Measurements from ENCODE around the gene MIS18A. TPM values are rescaled to one million over a fixed set of nuclear protein-coding genes. Genes with fewer than 3 reads are reported as not detected.

Gene MIS18A
- total RNA-seq, 1 experiment from 2014 or later = 39.7 TPM

DNA sequence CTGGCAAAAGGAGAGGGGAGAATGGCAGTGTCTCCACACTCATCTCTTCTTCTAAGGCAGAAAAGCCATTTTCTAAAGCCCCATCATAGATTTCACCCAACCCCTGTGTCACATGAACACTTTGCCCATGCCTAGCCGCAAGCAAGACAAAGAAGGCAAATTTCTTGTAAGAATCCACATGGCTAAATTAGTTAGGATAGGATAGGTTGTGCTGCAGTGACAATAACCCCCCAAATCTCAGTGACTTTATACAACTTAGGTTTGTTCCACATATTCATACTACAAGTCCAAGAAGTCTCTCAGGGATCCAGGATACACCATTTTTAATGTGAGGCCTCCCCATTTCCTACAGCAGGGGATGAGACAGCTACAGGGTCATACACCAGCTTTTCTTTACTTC is 40.8 kb downstream of the MIS18A start:
- no peak for DNase-seq (ENCODE audit: low read depth in 1 of 2, low spot score in 2 of 2)
- Histone ChIP-seq H3K27ac (no peak overlapping the region), H3K4me1 (replicated peaks) (peaks cover 22% of the 10 kb centered on the region), H3K9me3 (replicated peaks) (peaks cover 5% of the 10 kb centered on the region; the same call in 1 of the 2 replicates), H3K27me3 (replicated peaks) (no peaks in the 10 kb centered on the region), H3K36me3 (no peaks in the 10 kb centered on the region), H3K4me3 (no peak overlapping the region)

DNA sequence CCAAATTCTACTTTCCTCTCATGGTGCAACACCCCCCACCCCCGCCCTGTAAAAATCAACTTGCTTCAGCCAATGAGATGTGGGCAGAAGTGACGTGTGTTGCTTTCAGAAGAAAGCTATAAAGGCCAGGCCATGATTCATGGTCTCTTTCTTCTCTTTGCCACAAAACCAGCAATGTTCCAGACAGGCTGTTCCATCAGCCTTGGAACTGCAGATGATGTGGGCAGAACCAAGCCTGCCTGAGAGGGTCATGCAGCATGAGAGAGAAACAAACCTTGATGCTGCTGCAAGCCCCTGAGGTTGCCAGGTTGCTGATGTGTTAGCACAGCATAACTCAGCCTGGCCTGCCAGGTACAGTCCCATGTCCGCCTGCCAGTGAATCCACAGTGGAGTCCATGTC is 41.8 kb downstream of the MIS18A start:
- peaks cover 5% of the 10 kb centered on the region; the same call in 1 of the 2 replicates for H3K9me3 ChIP-seq (replicated peaks)
- peaks cover 24% of the 10 kb centered on the region for H3K4me1 ChIP-seq (replicated peaks)
- H3K4me3 ChIP-seq = no peak overlapping the region
- no peaks in the 10 kb centered on the region for H3K27me3 ChIP-seq (replicated peaks)
- no peak for DNase-seq (ENCODE audit: low read depth in 1 of 2, low spot score in 2 of 2)
- H3K36me3 ChIP-seq = no peaks in the 10 kb centered on the region
- no peak overlapping the region for H3K27ac ChIP-seq

- no peaks in the 10 kb centered on the region for H3K9me3 ChIP-seq (replicated peaks)
- peaks cover 8% of the 10 kb centered on the region for H3K4me1 ChIP-seq (replicated peaks)
- no peak for DNase-seq (ENCODE audit: low read depth in 1 of 2, low spot score in 2 of 2)
- H3K27me3 ChIP-seq (replicated peaks) = no peaks in the 10 kb centered on the region; the same call in 1 of the 2 replicates
- no peak overlapping the region for H3K27ac ChIP-seq
- H3K4me3 ChIP-seq = no peak overlapping the region
- H3K36me3 ChIP-seq = no peaks in the 10 kb centered on the region
Observed at GRCh38 chr21:32233722-32234301, 45.0 kb downstream of the MIS18A start.

GRCh38 chr21:32233055-32233546 is 45.7 kb downstream of the MIS18A start:
- DNase-seq (ENCODE audit: low read depth in 1 of 2, low spot score in 2 of 2) = no peak
- no peak overlapping the region for H3K27ac ChIP-seq
- no peaks in the 10 kb centered on the region for H3K36me3 ChIP-seq
- no peaks in the 10 kb centered on the region; the same call in 1 of the 2 replicates for H3K27me3 ChIP-seq (replicated peaks)
- no peak overlapping the region for H3K4me3 ChIP-seq
- no peaks in the 10 kb centered on the region for H3K9me3 ChIP-seq (replicated peaks)
- H3K4me1 ChIP-seq (replicated peaks) = peaks cover 8% of the 10 kb centered on the region

DNA sequence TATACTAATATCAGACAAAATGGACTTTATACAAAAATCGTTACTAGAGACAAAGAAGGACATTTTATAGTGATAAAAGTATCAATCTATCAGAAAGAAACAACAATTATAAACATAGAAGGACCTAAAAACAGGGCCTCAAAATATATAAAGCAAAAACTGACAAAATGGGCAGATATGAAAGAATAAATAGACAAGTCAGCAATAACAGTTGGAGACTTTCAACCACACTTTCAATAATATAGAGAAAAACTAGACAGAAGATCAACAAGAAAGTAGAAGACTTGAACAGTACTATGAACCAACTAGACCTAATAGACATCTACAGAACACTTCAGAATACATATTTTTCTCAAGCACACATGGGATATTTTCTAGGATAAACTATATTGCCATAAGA is 52.4 kb downstream of the MIS18A start:
- H3K4me3 ChIP-seq = no peak overlapping the region
- H3K36me3 ChIP-seq = no peaks in the 10 kb centered on the region
- H3K9me3 ChIP-seq (replicated peaks) = no peaks in the 10 kb centered on the region
- DNase-seq (ENCODE audit: low read depth in 1 of 2, low spot score in 2 of 2) = no peak
- H3K27me3 ChIP-seq (replicated peaks) = no peaks in the 10 kb centered on the region; the same call in 1 of the 2 replicates
- H3K4me1 ChIP-seq (replicated peaks) = no peaks in the 10 kb centered on the region
- no peak overlapping the region for H3K27ac ChIP-seq

Other genes starting within 250 kb of the MIS18A start
- not detected in 2 replicates for gene MRAP, start 19.8 kb upstream of the MIS18A start, total RNA-seq (2014; rRNA removed; shearing (Covaris generic))
- gene URB1, start 114.0 kb upstream of the MIS18A start, total RNA-seq (2014; rRNA removed; shearing (Covaris generic)) = 14.0 and 17.4 TPM in 2 replicates
- gene EVA1C, start 133.7 kb upstream of the MIS18A start, total RNA-seq (2014; rRNA removed; shearing (Covaris generic)) = 13.4 and 19.6 TPM in 2 replicates